Stimulated activated CD4-positive, alpha-beta T cell treated with anti-CD3 and anti-CD28 coated beads, Interleukin-12 subunit alpha, Interleukin-12 subunit beta, amount 100 ng/mL, for 4 hours (primary cell): ENCODE data around the gene GDF9.

Experiments
- DNase-seq: peaks from one replicate; pipeline ENCODE4 v3.0.0-alpha.2; 2020

The GDF9 gene

GRCh38 chr5:132832612-132833011, 33.7 kb downstream of the GDF9 start:
- DNase-seq = no peak

- no peak for DNase-seq
Measured at GRCh38 chr5:132831095-132831860, 35.0 kb downstream of the GDF9 start.

GRCh38 chr5:132830436-132831094, 35.7 kb downstream of the GDF9 start, which contains the start of gene SHROOM1:
Gene SHROOM1 (minus strand): TSS chr5:132830647. CDS start chr5:132826140, 4,507 bp downstream.
- no peak for DNase-seq

GRCh38 chr5:132829742-132830435, 36.4 kb downstream of the GDF9 start:
- peak; percentile 71 for DNase-seq

- DNase-seq = no peak
Measured at GRCh38 chr5:132828846-132829494, 37.3 kb downstream of the GDF9 start.

- DNase-seq = no peak
Measured at GRCh38 chr5:132827943-132828673, 38.2 kb downstream of the GDF9 start.

- no peak for DNase-seq
Measured at GRCh38 chr5:132826424-132827082, 39.7 kb downstream of the GDF9 start.

- DNase-seq = no peak
Measured at GRCh38 chr5:132825834-132826391, 40.4 kb downstream of the GDF9 start.

- no peak for DNase-seq
Measured at GRCh38 chr5:132825033-132825833, 41.0 kb downstream of the GDF9 start.

- no peak for DNase-seq
Measured at GRCh38 chr5:132824426-132824825, 41.8 kb downstream of the GDF9 start.

- no peak for DNase-seq
Measured at GRCh38 chr5:132823481-132824050, 42.7 kb downstream of the GDF9 start.

GRCh38 chr5:132822650-132823480, 43.4 kb downstream of the GDF9 start:
- no peak for DNase-seq

- DNase-seq = no peak
Measured at GRCh38 chr5:132821791-132822190, 44.5 kb downstream of the GDF9 start.

GRCh38 chr5:132821350-132821749, 44.9 kb downstream of the GDF9 start:
- no peak for DNase-seq

GRCh38 chr5:132820162-132820754, 46.0 kb downstream of the GDF9 start:
- DNase-seq = peak; percentile 88

- no peak for DNase-seq
Measured at GRCh38 chr5:132819468-132819867, 46.8 kb downstream of the GDF9 start.

GRCh38 chr5:132817011-132817410, 49.3 kb downstream of the GDF9 start:
- DNase-seq = no peak

- no peak for DNase-seq
Measured at GRCh38 chr5:132816554-132816953, 49.7 kb downstream of the GDF9 start.

GRCh38 chr5:132816083-132816482, 50.2 kb downstream of the GDF9 start:
- no peak for DNase-seq
